Thyroid gland (tissue), 4 donors: ENCODE results near the gene MET.

ENCODE experiments used
- POLR2A ChIP-seq, 2 donors: fragments of 450-650 bp; IDR thresholded peaks; one replicate each; pipeline ENCODE4 v1.6.1; 2017; ENCODE audit warnings: antibody characterized with exemption in 2 of 2, mild to moderate bottlenecking in 2 of 2, moderate library complexity in 1 of 2
- TF ChIP-seq, protein P1 (sequence below), 6 experiments: fragments of 200-600 bp in 3 of 6; fragments of 450-650 bp in 3 of 6; sonication (generic) in 3 of 6; IDR thresholded peaks; one replicate each; pipeline ENCODE4 v1.5.1; 2016 to 2019; ENCODE audit warnings: antibody characterized with exemption in 6 of 6, mild to moderate bottlenecking in 2 of 6, inconsistent platforms in 1 of 6, moderate library complexity in 1 of 6

DNA sequence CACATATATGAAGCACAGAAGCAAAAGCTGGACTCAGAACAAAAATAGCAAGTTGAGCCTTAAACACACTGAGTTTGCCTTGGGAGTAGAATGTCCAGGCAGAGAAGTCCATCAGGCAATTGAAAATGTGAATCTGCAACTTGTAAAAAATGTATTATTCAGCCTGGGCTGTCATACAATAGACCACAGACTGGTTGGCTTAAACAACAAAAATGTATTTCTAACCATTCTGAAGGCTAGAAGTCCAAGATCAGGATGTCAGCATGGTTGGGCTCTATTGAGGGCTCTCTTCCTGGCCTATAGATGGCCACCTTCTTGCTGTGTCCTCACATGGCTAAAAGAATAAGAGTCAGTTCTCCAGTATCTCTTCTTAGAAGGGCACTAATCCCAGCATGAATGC lies 113.8 kb downstream of the MET start:
- no peak for TF ChIP-seq POLR2A (IDR thresholded peaks at IDR 0.05)
- TF ChIP-seq, protein P1, sequence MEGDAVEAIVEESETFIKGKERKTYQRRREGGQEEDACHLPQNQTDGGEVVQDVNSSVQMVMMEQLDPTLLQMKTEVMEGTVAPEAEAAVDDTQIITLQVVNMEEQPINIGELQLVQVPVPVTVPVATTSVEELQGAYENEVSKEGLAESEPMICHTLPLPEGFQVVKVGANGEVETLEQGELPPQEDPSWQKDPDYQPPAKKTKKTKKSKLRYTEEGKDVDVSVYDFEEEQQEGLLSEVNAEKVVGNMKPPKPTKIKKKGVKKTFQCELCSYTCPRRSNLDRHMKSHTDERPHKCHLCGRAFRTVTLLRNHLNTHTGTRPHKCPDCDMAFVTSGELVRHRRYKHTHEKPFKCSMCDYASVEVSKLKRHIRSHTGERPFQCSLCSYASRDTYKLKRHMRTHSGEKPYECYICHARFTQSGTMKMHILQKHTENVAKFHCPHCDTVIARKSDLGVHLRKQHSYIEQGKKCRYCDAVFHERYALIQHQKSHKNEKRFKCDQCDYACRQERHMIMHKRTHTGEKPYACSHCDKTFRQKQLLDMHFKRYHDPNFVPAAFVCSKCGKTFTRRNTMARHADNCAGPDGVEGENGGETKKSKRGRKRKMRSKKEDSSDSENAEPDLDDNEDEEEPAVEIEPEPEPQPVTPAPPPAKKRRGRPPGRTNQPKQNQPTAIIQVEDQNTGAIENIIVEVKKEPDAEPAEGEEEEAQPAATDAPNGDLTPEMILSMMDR (IDR thresholded peaks at IDR 0.05), result no peak
